Loucy (cell line): ENCODE results near the gene ALS2CL.
"Not testable (repeated sequence)": the region's sequence is repeated elsewhere in the genome, so short reads cannot be mapped to it uniquely, and the experiment has no call there.

Experiments used
- H2AFZ ChIP-seq: fragments of 200-600 bp; sonication (generic); 2 replicates; pipeline ENCODE4 v1.6.0; 2016; ENCODE audit warnings: antibody characterized with exemption, mild to moderate bottlenecking, low read length, moderate library complexity
- H3F3A ChIP-seq: fragments of 200-600 bp; 2 replicates; pipeline ENCODE4 v1.6.0; 2016; ENCODE audit warnings: antibody characterized with exemption, low read depth, mild to moderate bottlenecking
- H3K27me3 ChIP-seq: fragments of 200-600 bp; sonication (generic); 2 replicates; pipeline ENCODE4 v1.6.1; 2014; ENCODE audit warnings: low read length, mild to moderate bottlenecking; ENCODE audit not compliant: insufficient read depth, poor library complexity, severe bottlenecking
- H3K36me3 ChIP-seq: fragments of 200-600 bp; sonication (generic); 2 replicates; pipeline ENCODE4 v1.6.1; 2016; ENCODE audit warnings: low read length; ENCODE audit not compliant: insufficient read depth
- H3K4me1 ChIP-seq: fragments of 200-600 bp; sonication (generic); 2 replicates; pipeline ENCODE4 v1.5.1; 2014; ENCODE audit warnings: low read length, mild to moderate bottlenecking; ENCODE audit not compliant: insufficient read depth, poor library complexity, severe bottlenecking
- H3K4me2 ChIP-seq: fragments of 200-600 bp; sonication (generic); 2 replicates; pipeline ENCODE4 v1.6.0; 2014; ENCODE audit warnings: antibody characterized with exemption, low read length, low read depth, mild to moderate bottlenecking; ENCODE audit not compliant: poor library complexity, severe bottlenecking
- H3K4me3 ChIP-seq: fragments of 200-600 bp; sonication (generic); 2 replicates; pipeline ENCODE4 v1.5.1; 2014; ENCODE audit warnings: low read length, mild to moderate bottlenecking, mixed read lengths; ENCODE audit not compliant: poor library complexity, severe bottlenecking
- H3K79me2 ChIP-seq: fragments of 200-600 bp; sonication (generic); 2 replicates; pipeline ENCODE4 v1.6.1; 2014; ENCODE audit warnings: low read length; ENCODE audit not compliant: insufficient read depth
- H3K9ac ChIP-seq: fragments of 200-600 bp; sonication (generic); 2 replicates; pipeline ENCODE4 v1.6.0; 2014; ENCODE audit warnings: mild to moderate bottlenecking, low read depth, low read length, moderate library complexity; ENCODE audit not compliant: poor library complexity, severe bottlenecking
- H3K9me2 ChIP-seq: fragments of 200-600 bp; sonication (generic); replicated peaks from 2 replicates; pipeline ENCODE4 v1.6.1; 2016; ENCODE audit warnings: low read depth, low read length, mixed read lengths
- H3K9me3 ChIP-seq: fragments of 200-600 bp; sonication (generic); 2 replicates; pipeline ENCODE4 v1.6.1; 2014; ENCODE audit warnings: mild to moderate bottlenecking, antibody characterized with exemption, low read length, low read depth; ENCODE audit not compliant: insufficient read depth
- H4K20me1 ChIP-seq: fragments of 200-600 bp; sonication (generic); 2 replicates; pipeline ENCODE4 v1.6.0; 2014; ENCODE audit warnings: antibody characterized with exemption, low read length, mild to moderate bottlenecking; ENCODE audit not compliant: insufficient read depth, poor library complexity, severe bottlenecking
- CTCF ChIP-seq: fragments of 200-600 bp; sonication (generic); conservative IDR thresholded peaks from 2 replicates; pipeline ENCODE4 v1.5.1; 2014; ENCODE audit warnings: mild to moderate bottlenecking, antibody characterized with exemption, low read length
- EZH2phosphoT487 ChIP-seq: fragments of 200-600 bp; IDR thresholded peaks from 2 replicates; pipeline ENCODE4 v1.6.1; 2018; ENCODE audit warnings: antibody characterized with exemption, mild to moderate bottlenecking, moderate library complexity, borderline replicate concordance

The ALS2CL gene

GRCh38 chr3:46693038-46693891 is at the start of gene ALS2CL:
Gene ALS2CL (minus strand): TSS chr3:46693679. CDS start chr3:46689440, 4,239 bp downstream.
- Histone ChIP-seq H3K4me3 (no peak within 1 kb of the TSS), H3K9ac (peak within 1 kb of the TSS; percentile 65), H3K4me2 (peak within 1 kb of the TSS; percentile 40), H2AFZ (no peak within 1 kb of the TSS), H4K20me1 (no peaks in the 10 kb centered on the region), H3K79me2 (no peaks in the 10 kb centered on the region), H3K27me3 (no peaks in the 10 kb centered on the region), H3K9me3 (no peaks in the 10 kb centered on the region), H3F3A (no peaks in the 10 kb centered on the region), H3K9me2 (no peaks in the 10 kb centered on the region), H3K4me1 (peaks cover 39% of the 10 kb centered on the region), H3K36me3 (no peaks in the 10 kb centered on the region)
- TF ChIP-seq CTCF (no peak), EZH2phosphoT487 (no peak)

- TF ChIP-seq EZH2phosphoT487 (no peak), CTCF (no peak)
- Histone ChIP-seq H3K4me1 (no peaks in the 10 kb centered on the region), H3K4me3 (no peak overlapping the region), H3K27me3 (no peaks in the 10 kb centered on the region), H3K4me2 (no peak overlapping the region), H3F3A (no peaks in the 10 kb centered on the region), H3K9me2 (no peaks in the 10 kb centered on the region), H4K20me1 (no peaks in the 10 kb centered on the region), H3K36me3 (no peaks in the 10 kb centered on the region), H3K79me2 (no peaks in the 10 kb centered on the region), H2AFZ (no peak overlapping the region), H3K9ac (no peak overlapping the region), H3K9me3 (no peaks in the 10 kb centered on the region)
Measured at GRCh38 chr3:46742992-46743585, 49.6 kb upstream of the ALS2CL start.

- H3K4me2 ChIP-seq, H3K4me1 ChIP-seq, H2AFZ ChIP-seq, H3K9me2 ChIP-seq, H3K9me3 ChIP-seq, H3K9ac ChIP-seq, H3K4me3 ChIP-seq, H3F3A ChIP-seq, H3K36me3 ChIP-seq, H3K79me2 ChIP-seq, H4K20me1 ChIP-seq, H3K27me3 ChIP-seq: not testable (repeated sequence)
Measured at GRCh38 chr3:46739565-46739964, 46.1 kb upstream of the ALS2CL start.
